Esophagus squamous epithelium (tissue), 5 donors: ENCODE results near the gene SEMA6D. TPM values are rescaled to one million over a fixed set of nuclear protein-coding genes. Genes with fewer than 3 reads are reported as not detected.

Experiments used
- DNase-seq: peaks from one replicate; lab custom pipeline; 2025; lab: John Stamatoyannopoulos, UW
- H3K27ac ChIP-seq, 4 donors: fragments of 200-600 bp; sonication (generic); one replicate each; pipeline ENCODE4 v1.5.1; 2016 to 2019; ENCODE audit warnings: mild to moderate bottlenecking in 1 of 4
- H3K27me3 ChIP-seq, 4 donors: fragments of 200-600 bp; sonication (generic); 1 replicate in 3 of 4; 2 replicates in 1 of 4; pipeline versions ENCODE4 v1.5.1 to v1.6.0; 2017 to 2021; ENCODE audit warnings: antibody characterized with exemption in 1 of 4
- H3K36me3 ChIP-seq, 3 donors: fragments of 200-600 bp; sonication (generic); one replicate each; pipeline ENCODE4 v1.5.1; 2016 to 2019
- H3K4me1 ChIP-seq, 3 donors: fragments of 200-600 bp; sonication (generic); one replicate each; pipeline ENCODE4 v1.5.1; 2017 to 2019
- H3K4me3 ChIP-seq, 4 donors: fragments of 200-600 bp; sonication (generic); 1 replicate in 3 of 4; 2 replicates in 1 of 4; pipeline ENCODE4 v1.5.1; 2016 to 2019; ENCODE audit warnings: mild to moderate bottlenecking in 2 of 4, moderate library complexity in 1 of 4
- H3K9me3 ChIP-seq, 3 donors: fragments of 200-600 bp; sonication (generic); one replicate each; pipeline ENCODE4 v1.5.1; 2016 to 2019
- CTCF ChIP-seq, 6 experiments: fragments of 450-650 bp in 4 of 6; fragments of 200-600 bp in 2 of 6; sonication (generic) in 2 of 6; IDR thresholded peaks; one replicate each; pipeline ENCODE4 v1.5.1; 2016 to 2019; ENCODE audit warnings: antibody characterized with exemption in 6 of 6, mild to moderate bottlenecking in 4 of 6, moderate library complexity in 4 of 6
- POLR2A ChIP-seq, 4 donors: fragments of 450-650 bp; IDR thresholded peaks; one replicate each; pipeline ENCODE4 v1.6.1; 2017; ENCODE audit warnings: antibody characterized with exemption in 4 of 4, mild to moderate bottlenecking in 4 of 4, moderate library complexity in 3 of 4
- WGBS, 2 donors: methylation state at CpG; one replicate each; pipeline ENCODE4 v1.1.5; 2018; 5-methylcytosine and 5-hydroxymethylcytosine counted together
- intact Hi-C: fragments of 100-400 bp; cut with DNase I; formaldehyde crosslinking; loops from one replicate; pipeline ENCODE4 v1.15.0; 2022
- total RNA-seq, 4 donors: library from RNA; depleted of rRNA; stranded (reverse); fragments of >200 nt; gene quantifications; one replicate each; pipeline ENCODE4 v1.1.0, GENCODE V29; 2016
- donor health status: DM: yes; HTN: yes; CAD: no.

The SEMA6D gene
- total RNA-seq, 4 donors from 2014 or later: 0.40 to 4.0 (median 1.1) TPM

GRCh38 chr15:47762621-47763020 lies 45.3 kb downstream of the SEMA6D start:
- intact Hi-C loops: no loop called here
- peaks cover 0 to 47% (median 0%) of the 10 kb centered on the region in 3 donors for H3K36me3 ChIP-seq
- WGBS, 2 donors: 87 to 90% methylated on average over 3 of the region's 3 CpGs

GRCh38 chr15:47764666-47765065 lies 47.4 kb downstream of the SEMA6D start:
- H3K4me1 ChIP-seq: no peaks in the 10 kb centered on the region
- 85 to 98% methylated on average over 13 of the region's 13 CpGs for WGBS, 2 donors
- no peaks in the 10 kb centered on the region for H3K9me3 ChIP-seq
- no peak overlapping the region for H3K27ac ChIP-seq
- H3K36me3 ChIP-seq: peaks cover 0 to 47% (median 0%) of the 10 kb centered on the region in 3 donors
- intact Hi-C loops: no loop called here
- H3K4me3 ChIP-seq: no peak overlapping the region
- H3K27me3 ChIP-seq: no peaks in the 10 kb centered on the region
- no peak for DNase-seq
- no peak for TF ChIP-seq CTCF (IDR thresholded peaks at IDR 0.05)
- no peak for TF ChIP-seq POLR2A (IDR thresholded peaks at IDR 0.05)

More at GRCh38 chr15:47762621-47763020, 45.3 kb downstream of the SEMA6D start:
- H3K27ac ChIP-seq: no peak overlapping the region
- no peak for DNase-seq
- TF ChIP-seq POLR2A (IDR thresholded peaks at IDR 0.05) (no peak), CTCF (IDR thresholded peaks at IDR 0.05) (no peak)
- no peaks in the 10 kb centered on the region for H3K4me1 ChIP-seq
- no peaks in the 10 kb centered on the region for H3K9me3 ChIP-seq
- H3K27me3 ChIP-seq: no peaks in the 10 kb centered on the region
- H3K4me3 ChIP-seq: no peak overlapping the region

- no peak for DNase-seq
- no peaks in the 10 kb centered on the region for H3K9me3 ChIP-seq
- TF ChIP-seq POLR2A (IDR thresholded peaks at IDR 0.05) (no peak), CTCF (IDR thresholded peaks at IDR 0.05) (no peak)
- no peaks in the 10 kb centered on the region for H3K27me3 ChIP-seq
- intact Hi-C loops: no loop called here
- peaks cover 0 to 61% (median 0%) of the 10 kb centered on the region in 3 donors for H3K36me3 ChIP-seq
- H3K27ac ChIP-seq: no peak overlapping the region
- H3K4me3 ChIP-seq: no peak overlapping the region
- no peaks in the 10 kb centered on the region for H3K4me1 ChIP-seq
- WGBS, 2 donors: 74 to 94% methylated on average over 5 of the region's 5 CpGs
These were observed 49.1 kb downstream of the SEMA6D start for GRCh38 chr15:47766406-47766805.

GRCh38 chr15:47767035-47767434 lies 49.7 kb downstream of the SEMA6D start:
- Histone ChIP-seq H3K4me1 (no peaks in the 10 kb centered on the region), H3K4me3 (no peak overlapping the region), H3K9me3 (no peaks in the 10 kb centered on the region), H3K27me3 (no peaks in the 10 kb centered on the region), H3K27ac (no peak overlapping the region), H3K36me3 (peaks cover 0 to 64% (median 0%) of the 10 kb centered on the region in 3 donors)
- intact Hi-C loops: no loop called here
- no peak for TF ChIP-seq POLR2A (IDR thresholded peaks at IDR 0.05)
- no peak for TF ChIP-seq CTCF (IDR thresholded peaks at IDR 0.05)
- WGBS, 2 donors: 97% methylated on average over 5 of the region's 5 CpGs
- no peak for DNase-seq

- Histone ChIP-seq H3K4me1 (no peaks in the 10 kb centered on the region), H3K27me3 (no peaks in the 10 kb centered on the region), H3K9me3 (no peaks in the 10 kb centered on the region), H3K4me3 (no peak overlapping the region), H3K36me3 (peaks cover 0 to 49% (median 0%) of the 10 kb centered on the region in 3 donors), H3K27ac (no peak overlapping the region)
- DNase-seq: no peak
- 83 to 86% methylated on average over 5 of the region's 5 CpGs for WGBS, 2 donors
- intact Hi-C loops: no loop called here
- TF ChIP-seq CTCF (IDR thresholded peaks at IDR 0.05) (no peak), POLR2A (IDR thresholded peaks at IDR 0.05) (no peak)
These were observed 51.4 kb downstream of the SEMA6D start for GRCh38 chr15:47768735-47769134.
